NCI-H748 (cell line): ENCODE measurements around the gene TUBA1C.
"Not testable (repeated sequence)": the region's sequence is repeated elsewhere in the genome, so short reads cannot be mapped to it uniquely, and the experiment has no call there.

Source experiments
- DNase-seq: peaks from one replicate; lab custom pipeline; 2025; ENCODE audit not compliant: unreplicated experiment; lab: John Stamatoyannopoulos, UW

Gene TUBA1C

GRCh38 chr12:49255456-49255855 is 9.4 kb upstream of the TUBA1C start:
- DNase-seq: not testable (repeated sequence)

DNA sequence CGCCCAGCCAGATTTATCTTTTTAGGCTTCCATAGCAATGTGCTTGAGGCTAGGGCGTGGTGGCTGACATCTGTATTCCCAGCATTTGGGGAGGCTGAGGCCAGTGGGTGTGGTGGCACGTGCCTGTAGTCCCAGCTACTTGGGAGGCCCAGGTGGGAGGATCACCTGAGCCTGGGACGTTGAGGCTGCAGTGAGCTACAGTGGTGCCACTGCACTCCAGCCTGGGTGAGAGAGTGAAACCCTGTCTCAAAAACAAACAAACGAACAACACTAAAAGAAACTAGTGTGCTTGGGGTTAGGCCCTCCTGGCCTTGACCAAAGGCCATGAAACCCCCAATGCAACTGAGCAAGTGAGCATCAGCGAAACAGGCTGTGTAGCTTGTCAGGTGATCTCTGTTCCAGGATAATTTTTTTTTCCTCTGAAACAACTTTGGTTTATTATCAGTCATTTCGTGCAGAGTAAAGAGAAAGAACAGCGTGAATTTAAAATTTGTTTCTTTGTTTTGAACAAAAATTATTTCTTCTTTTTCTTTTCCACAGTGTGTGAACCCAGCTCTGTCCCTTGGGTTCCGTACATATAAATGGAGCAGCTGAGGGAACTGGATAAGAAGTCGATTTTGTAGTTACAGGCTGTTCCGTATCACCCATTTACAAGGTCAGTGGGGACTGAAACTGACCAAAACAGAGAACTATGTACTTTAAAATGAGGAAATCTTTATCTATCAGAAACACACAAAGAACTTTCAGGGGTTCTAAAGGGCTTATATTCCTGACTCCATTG is 8.8 kb upstream of the TUBA1C start:
- no peak for DNase-seq

- DNase-seq: not testable (repeated sequence)
Measured at GRCh38 chr12:49257508-49258184, 7.2 kb upstream of the TUBA1C start.

- no peak for DNase-seq
Measured at GRCh38 chr12:49259452-49259851, 5.4 kb upstream of the TUBA1C start.

DNA sequence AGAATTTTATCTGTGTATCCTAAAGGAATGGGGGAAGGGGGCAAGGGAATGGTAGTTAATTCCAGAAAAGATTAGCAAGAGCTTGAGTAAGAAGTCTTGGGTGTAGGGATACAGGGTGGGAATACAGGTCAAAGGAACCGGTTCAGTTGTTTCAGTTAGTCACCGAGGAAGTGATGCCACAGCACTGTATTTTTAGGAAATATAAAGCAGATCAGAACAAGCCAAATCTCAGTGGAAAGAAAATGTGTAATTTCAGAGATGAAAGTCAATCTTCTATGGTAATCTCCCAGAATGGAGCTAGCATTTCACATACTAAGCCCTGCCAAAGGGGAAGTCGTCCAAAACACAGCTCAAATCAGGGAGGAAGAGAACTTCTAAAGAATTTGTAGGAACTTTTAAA is 4.7 kb upstream of the TUBA1C start:
- no peak for DNase-seq

DNA sequence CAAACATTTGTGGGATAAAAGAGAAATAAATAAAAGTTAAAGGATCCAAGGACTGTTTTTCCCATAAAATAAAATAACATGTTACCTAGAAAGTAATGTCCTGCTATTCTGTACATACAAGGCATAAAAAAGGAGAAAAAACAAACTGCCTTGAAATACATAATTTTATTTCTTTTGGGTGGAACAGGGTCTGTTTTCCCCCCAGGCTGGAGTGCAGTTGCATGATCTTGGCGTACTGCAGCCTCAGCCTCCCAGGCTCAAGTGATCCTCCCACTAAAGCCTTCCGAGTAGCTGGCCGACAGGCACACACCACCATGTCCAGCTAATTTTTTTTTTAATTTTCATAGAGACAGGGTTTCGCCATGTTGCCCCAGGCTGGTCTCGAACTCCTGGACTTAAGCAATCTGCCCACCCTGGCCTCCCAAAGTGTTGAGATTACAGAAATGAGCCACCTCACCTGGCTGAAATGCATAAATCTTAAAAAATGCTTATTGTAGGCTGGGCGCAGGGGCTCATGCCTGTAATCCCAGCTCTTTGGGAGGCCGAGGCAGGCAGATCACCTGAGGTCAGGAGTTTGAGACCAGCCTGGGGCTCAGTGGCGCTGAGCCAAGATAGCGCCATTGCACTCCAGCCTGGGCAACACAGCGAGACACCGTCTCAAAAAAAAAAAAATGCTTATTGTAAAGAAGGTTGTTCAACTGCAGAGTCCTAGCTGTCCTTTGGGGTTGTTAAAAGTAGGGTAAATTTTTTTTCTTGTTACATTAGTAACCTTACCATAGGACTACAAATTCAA is 4.1 kb upstream of the TUBA1C start:
- DNase-seq: no peak

GRCh38 chr12:49261721-49262120 is 3.2 kb upstream of the TUBA1C start:
- DNase-seq: no peak

DNA sequence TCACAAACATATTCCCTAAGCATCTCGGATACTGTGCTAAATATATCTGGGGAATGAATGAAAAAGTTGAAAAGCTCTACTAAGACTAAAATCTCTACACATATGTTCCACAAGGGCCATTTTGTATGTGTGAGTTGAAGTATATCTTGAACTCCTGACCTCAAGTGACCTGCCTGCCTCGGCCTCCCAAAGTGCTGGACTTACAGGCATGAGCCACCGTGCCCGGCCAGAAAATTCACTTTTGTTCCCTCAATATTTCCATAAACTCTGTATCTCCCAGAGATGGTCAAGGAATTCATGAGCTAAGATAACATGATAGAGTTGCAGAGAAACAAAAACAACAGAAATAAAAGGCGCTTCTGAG is 1.5 kb upstream of the TUBA1C start:
- DNase-seq: no peak

DNA sequence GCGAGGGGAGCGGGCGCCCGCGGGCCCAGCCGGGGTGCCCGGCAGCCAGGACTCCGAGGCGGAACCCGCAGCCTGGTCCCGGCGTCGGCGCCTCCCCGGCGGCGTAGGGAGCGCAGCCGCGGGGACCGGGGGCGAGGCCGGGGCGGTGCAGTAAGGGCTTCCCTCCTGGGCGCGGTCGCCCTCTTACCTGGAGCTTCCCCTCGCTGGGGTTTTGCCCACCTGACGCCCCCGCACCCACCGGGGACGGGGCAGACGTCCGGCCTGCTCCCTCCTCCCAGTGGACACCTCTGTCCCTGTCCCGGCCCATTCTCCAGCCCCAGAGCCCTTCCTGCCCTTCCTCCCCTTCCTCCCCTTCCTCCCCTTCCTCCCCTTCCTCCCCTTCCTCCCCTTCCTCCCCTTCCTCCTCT is 413 bp upstream of the TUBA1C start:
- DNase-seq: peak; percentile 89

DNA sequence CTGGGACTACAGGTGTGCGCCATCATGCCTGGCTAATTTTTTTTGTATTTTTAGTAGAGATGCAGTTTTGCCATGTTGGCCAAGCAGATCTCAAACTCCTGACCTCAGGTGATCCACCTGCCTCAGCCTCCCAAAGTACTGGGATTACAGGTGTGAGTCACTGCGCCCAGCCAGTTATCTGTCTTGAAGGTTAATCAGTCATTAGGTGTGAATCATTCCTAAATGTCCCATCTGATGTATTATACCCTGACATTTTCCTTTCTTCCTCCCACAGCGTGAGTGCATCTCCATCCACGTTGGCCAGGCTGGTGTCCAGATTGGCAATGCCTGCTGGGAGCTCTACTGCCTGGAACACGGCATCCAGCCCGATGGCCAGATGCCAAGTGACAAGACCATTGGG is 4.3 kb downstream of the TUBA1C start:
- not testable (repeated sequence) for DNase-seq

DNA sequence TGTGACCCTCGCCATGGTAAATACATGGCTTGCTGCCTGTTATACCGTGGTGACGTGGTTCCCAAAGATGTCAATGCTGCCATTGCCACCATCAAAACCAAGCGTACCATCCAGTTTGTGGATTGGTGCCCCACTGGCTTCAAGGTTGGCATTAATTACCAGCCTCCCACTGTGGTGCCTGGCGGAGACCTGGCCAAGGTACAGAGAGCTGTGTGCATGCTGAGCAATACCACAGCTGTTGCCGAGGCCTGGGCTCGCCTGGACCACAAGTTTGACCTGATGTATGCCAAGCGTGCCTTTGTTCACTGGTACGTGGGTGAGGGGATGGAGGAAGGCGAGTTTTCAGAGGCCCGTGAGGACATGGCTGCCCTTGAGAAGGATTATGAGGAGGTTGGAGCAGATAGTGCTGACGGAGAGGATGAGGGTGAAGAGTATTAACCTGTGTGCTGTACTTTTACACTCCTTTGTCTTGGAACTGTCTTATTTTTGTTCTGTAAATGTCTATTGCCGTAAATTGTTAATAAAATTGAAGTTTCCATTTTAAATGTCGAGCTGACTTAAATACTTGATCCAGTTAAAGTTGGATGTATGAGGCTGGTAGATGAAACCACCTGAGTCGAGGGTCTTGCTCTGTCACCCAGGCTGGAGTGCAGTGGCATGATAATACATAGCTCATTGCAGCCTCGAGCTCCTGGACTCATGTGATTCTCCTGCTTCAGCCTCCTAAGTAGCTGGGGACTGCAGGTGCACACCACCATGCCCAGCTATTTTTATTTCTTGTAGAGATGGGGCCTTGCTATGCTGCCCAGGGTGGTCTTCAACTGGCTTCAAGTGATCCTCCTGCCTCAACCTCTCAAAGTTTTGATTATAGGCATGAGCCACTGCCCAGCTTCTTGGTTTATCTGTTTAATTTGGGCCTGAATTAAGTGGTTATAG is 8.2 kb downstream of the TUBA1C start:
- no peak for DNase-seq

DNA sequence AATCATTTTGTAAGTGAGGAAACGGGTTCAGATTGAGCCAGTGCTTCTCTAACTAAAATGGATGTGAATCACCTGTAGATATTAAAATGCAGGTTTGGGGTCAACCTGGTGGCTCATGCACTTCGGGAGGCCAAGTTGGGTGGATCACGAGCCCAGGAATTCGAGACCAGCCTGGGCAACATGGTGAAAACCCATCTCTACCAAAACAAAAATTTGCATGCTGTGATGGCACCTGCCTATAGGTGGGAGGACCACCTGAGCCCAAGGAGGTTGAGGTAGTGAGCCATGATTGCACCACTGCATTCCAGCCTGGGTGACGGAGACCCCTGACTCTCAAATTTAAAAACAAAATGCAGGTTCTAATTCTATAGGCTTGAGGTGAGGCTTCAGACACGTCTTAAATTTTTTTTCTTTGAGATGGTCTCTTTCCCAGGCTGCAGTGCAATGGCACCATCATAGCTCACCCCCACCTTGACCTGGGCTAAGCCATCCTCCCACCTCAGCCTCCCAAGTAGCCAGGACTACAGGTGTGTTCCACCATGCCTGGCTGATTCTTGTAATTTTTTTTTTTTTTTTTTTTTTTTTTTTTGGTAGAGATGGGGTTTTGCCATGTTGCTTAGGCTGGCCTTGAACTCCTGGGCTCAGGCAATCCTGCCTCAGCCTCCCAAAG is 9.0 kb downstream of the TUBA1C start:
- no peak for DNase-seq

DNA sequence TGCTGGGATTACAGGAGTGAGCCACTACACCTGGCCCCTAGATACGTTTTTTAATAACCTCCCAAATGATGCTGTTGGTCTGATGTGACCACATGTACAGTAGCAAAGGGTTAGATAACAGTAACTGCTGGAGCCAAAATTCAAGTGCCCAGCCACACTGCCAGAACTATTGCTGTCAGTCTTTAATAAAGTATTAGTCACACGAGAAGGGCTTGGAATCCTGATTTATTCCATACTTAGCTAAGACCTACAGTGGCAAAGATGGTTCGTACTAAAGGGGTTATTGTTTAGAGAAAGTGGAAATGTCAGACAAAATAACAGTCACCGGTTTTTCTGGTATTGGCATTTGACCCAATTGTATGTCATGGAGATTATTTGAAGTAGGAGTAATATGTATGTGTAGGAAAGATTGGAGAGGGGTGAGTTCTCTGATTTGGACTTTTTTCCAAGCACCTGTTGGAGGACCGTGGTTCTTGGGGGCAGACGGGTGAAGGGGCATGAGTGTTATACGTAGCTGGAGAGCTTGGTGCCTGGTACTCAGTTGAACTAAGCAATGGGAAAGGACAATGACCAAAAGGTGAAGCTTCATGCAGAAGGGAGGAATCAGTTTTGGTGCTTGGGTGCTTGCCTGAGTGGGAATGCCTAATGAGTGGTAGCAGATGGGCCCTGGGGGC is 9.7 kb downstream of the TUBA1C start:
- DNase-seq: no peak

DNA sequence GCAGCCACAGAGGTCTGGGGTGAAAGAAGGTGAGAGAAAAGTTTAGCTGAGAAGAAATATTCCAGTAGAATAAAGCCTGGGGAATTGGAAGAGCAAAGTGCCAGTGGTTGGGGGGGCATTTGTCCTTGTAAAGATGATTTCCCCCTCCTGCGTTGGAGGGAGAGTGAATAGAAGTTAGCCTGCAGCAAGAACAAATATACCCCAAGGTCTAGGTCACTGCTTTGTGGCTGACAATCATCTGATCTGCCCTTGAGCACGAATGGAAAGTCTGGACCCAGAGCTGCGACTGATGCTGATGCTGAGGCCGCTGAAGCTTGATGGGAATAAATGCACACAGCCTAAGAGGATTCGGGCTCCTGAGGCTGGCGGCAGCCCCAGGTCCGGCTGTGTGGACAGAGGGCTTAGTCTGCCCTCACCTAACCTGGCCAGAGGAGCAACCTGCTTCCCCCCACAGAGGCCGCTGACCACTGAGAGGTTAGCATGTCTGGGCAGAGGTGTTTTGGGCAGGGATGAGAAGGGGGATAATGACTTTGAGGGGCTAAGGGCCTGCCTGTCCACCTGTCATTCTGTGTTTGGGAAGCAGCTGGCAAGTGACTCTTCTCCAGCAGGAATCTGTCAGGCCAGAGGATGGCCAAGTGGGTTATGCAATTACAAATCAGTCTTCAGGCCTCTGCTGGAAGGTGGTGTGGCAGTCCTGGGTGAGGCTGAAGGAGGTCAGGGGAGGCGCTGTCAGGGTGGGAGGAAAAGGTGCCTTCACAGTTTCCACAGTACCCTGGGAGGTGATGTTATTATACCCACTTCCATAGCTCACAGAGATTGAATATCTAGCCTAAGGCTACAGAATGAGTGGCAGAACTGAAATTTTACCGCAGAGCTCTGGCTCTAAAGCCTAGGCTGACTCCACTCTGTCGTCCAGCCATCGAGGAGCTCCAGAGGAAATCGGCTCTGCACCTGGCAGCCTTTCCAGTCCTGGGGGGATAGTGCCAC is 11.7 kb downstream of the TUBA1C start:
- DNase-seq: no peak

DNA sequence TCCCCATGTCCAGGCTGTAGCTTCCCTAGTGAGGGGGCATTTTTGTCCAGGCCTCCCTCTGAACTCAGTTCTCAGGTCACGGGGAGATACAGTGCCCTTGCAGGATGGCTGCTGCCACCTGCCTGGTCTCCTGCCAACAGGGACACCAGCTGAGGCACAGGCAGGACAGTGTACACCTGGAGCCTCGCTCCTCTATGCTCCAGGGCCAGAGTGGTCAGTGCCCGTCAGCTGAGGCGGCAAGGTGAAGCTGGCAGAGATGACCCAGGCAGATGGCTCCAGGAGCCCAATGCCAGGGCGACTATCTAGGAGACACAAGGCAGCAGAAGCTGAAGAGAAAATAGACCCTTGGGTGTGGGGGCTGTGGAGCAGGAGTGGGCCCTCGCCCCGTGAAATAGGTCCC is 12.6 kb downstream of the TUBA1C start:
- no peak for DNase-seq

DNA sequence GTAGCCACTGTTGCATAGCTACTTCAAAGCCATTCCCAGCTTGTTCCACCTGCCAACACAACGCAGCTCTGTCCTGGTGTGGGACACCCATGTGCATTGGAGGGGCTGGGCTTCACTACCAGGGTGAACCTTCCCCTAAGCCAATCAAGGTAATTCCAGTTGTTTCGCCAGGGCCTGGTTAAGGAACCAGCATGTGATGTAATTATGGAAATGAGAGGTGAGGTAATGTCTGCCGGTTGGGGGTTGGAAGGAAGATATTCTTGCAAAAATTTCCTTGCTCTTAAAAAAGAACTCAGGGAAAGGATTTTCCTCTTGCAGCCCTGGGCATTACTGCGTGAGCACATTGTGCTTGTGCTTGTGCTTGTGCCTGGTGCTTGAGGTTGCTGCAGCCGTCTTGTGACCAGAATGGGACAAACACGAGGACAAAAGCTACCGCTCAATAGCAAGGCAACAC is 14.9 kb downstream of the TUBA1C start:
- peak; percentile 16 for DNase-seq

- DNase-seq: not testable (repeated sequence)
Measured at GRCh38 chr12:49280545-49280944, 15.7 kb downstream of the TUBA1C start.

- no peak for DNase-seq
Measured at GRCh38 chr12:49282302-49282701, 17.4 kb downstream of the TUBA1C start.
